OCI-LY3 (cell line): ENCODE data around the gene EIF4E.

Source experiments
- H2AFZ ChIP-seq: fragments of 200-600, 300-600 bp; shearing (Covaris generic); 2 replicates; pipeline ENCODE4 v1.6.0; 2014; ENCODE audit warnings: antibody characterized with exemption, low read depth, low read length
- H3K27ac ChIP-seq: fragments of 200-600, 300-600 bp; sonication (generic); 2 replicates; pipeline ENCODE4 v1.5.1; 2014; ENCODE audit warnings: mild to moderate bottlenecking, low read length, moderate library complexity, mixed read lengths
- H3K27me3 ChIP-seq: fragments of 200-600, 300-600 bp; sonication (generic); 2 replicates; pipeline ENCODE4 v1.6.1; 2014; ENCODE audit warnings: low read depth, low read length, mixed read lengths
- H3K36me3 ChIP-seq: fragments of 200-600, 300-600 bp; sonication (generic); replicated peaks from 2 replicates; pipeline ENCODE3; 2014; ENCODE audit warnings: low read depth, low read length, mixed read lengths
- H3K4me1 ChIP-seq: fragments of 300-600, 200-600 bp; sonication (generic); 2 replicates; pipeline ENCODE4 v1.6.1; 2014; ENCODE audit warnings: low read length, mixed read lengths
- H3K4me2 ChIP-seq: fragments of 200-600, 300-600 bp; sonication (generic); 2 replicates; pipeline ENCODE4 v1.6.1; 2014; ENCODE audit warnings: low read length, mixed read lengths
- H3K4me3 ChIP-seq: fragments of 300-600, 200-600 bp; sonication (generic); 2 replicates; pipeline ENCODE4 v1.5.1; 2014; ENCODE audit warnings: antibody characterized with exemption, mild to moderate bottlenecking, low read length, moderate library complexity
- H3K79me2 ChIP-seq: fragments of 300-600, 200-600 bp; shearing (Covaris generic); 2 replicates; pipeline ENCODE4 v1.6.1; 2014; ENCODE audit warnings: mild to moderate bottlenecking, low read length, mixed read lengths
- H3K9ac ChIP-seq: fragments of 300-600, 200-600 bp; shearing (Covaris generic); 2 replicates; pipeline ENCODE4 v1.6.0; 2014; ENCODE audit warnings: mild to moderate bottlenecking, low read length, moderate library complexity
- H3K9me3 ChIP-seq: fragments of 200-600, 300-600 bp; shearing (Covaris generic); 2 replicates; pipeline ENCODE4 v1.6.1; 2014; ENCODE audit warnings: low read length, mixed read lengths; ENCODE audit not compliant: insufficient read depth
- H4K20me1 ChIP-seq: fragments of 200-600, 300-600 bp; sonication (generic); 2 replicates; pipeline ENCODE4 v1.6.1; 2016; ENCODE audit warnings: low read length, mixed read lengths; ENCODE audit not compliant: insufficient read depth
- EZH2phosphoT487 ChIP-seq: fragments of 200-600 bp; shearing (Covaris generic); IDR thresholded peaks from 2 replicates; pipeline ENCODE4 v1.6.1; 2018; ENCODE audit warnings: antibody characterized with exemption, mixed run types, low read depth
- TF ChIP-seq, protein P1 (sequence below): fragments of 200-600, 300-600 bp; sonication (generic); IDR thresholded peaks from 2 replicates; pipeline ENCODE4 v1.5.1; 2014; ENCODE audit warnings: antibody characterized with exemption, low read length, low read depth

Gene EIF4E

GRCh38 chr4:98867648-98868047 is 61.3 kb downstream of the EIF4E start:
- Histone ChIP-seq H3K27ac (no peak overlapping the region), H3K27me3 (no peaks in the 10 kb centered on the region), H3K79me2 (no peaks in the 10 kb centered on the region), H3K4me2 (no peak overlapping the region), H3K4me3 (no peak overlapping the region), H4K20me1 (no peaks in the 10 kb centered on the region), H3K9me3 (no peaks in the 10 kb centered on the region), H3K36me3 (no peaks in the 10 kb centered on the region), H2AFZ (no peak overlapping the region), H3K4me1 (no peaks in the 10 kb centered on the region), H3K9ac (no peak overlapping the region)
- no peak for TF ChIP-seq EZH2phosphoT487
- TF ChIP-seq, protein P1, sequence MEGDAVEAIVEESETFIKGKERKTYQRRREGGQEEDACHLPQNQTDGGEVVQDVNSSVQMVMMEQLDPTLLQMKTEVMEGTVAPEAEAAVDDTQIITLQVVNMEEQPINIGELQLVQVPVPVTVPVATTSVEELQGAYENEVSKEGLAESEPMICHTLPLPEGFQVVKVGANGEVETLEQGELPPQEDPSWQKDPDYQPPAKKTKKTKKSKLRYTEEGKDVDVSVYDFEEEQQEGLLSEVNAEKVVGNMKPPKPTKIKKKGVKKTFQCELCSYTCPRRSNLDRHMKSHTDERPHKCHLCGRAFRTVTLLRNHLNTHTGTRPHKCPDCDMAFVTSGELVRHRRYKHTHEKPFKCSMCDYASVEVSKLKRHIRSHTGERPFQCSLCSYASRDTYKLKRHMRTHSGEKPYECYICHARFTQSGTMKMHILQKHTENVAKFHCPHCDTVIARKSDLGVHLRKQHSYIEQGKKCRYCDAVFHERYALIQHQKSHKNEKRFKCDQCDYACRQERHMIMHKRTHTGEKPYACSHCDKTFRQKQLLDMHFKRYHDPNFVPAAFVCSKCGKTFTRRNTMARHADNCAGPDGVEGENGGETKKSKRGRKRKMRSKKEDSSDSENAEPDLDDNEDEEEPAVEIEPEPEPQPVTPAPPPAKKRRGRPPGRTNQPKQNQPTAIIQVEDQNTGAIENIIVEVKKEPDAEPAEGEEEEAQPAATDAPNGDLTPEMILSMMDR, result no peak

DNA sequence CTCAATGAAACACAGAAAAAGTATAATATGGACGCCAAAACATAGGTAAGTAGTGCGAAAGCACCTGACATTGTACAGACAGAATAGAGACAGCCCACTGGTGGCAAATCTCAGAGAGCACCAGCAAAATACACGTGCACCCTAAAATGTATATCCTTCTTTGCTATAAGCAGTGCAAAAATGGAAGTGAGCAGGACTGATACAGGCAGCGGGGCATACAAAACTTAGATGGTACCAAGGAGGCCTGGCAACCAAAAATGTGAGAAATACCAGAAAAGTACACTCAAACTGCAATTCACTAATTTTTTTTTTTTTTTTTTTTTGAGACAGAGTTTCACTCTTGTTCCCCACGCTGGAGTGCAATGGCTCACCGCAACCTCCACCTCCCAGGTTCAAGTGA is 63.9 kb downstream of the EIF4E start:
- Histone ChIP-seq H3K27ac (no peak overlapping the region), H3K4me2 (no peak overlapping the region), H2AFZ (no peak overlapping the region), H3K4me3 (no peak overlapping the region), H3K79me2 (no peaks in the 10 kb centered on the region), H3K9me3 (no peaks in the 10 kb centered on the region), H3K4me1 (no peaks in the 10 kb centered on the region), H3K36me3 (no peaks in the 10 kb centered on the region), H3K27me3 (no peaks in the 10 kb centered on the region), H3K9ac (no peak overlapping the region), H4K20me1 (no peaks in the 10 kb centered on the region)
- no peak for TF ChIP-seq EZH2phosphoT487
- TF ChIP-seq, protein P1, result no peak

- H3K4me2 ChIP-seq, result no peak overlapping the region
- H3K9me3 ChIP-seq, result no peaks in the 10 kb centered on the region
- H3K27ac ChIP-seq, result no peak overlapping the region
- no peaks in the 10 kb centered on the region for H3K4me1 ChIP-seq
- H4K20me1 ChIP-seq, result no peaks in the 10 kb centered on the region
- no peak overlapping the region for H2AFZ ChIP-seq
- H3K4me3 ChIP-seq, result no peak overlapping the region
- H3K79me2 ChIP-seq, result no peaks in the 10 kb centered on the region
- H3K9ac ChIP-seq, result no peak overlapping the region
- no peaks in the 10 kb centered on the region for H3K27me3 ChIP-seq
- TF ChIP-seq, protein P1, result no peak
- TF ChIP-seq EZH2phosphoT487, result no peak
- H3K36me3 ChIP-seq, result no peaks in the 10 kb centered on the region
Observed at GRCh38 chr4:98864560-98864959, 64.4 kb downstream of the EIF4E start.

- Histone ChIP-seq H3K27me3 (no peaks in the 10 kb centered on the region), H3K4me1 (no peaks in the 10 kb centered on the region), H4K20me1 (no peaks in the 10 kb centered on the region), H3K79me2 (no peaks in the 10 kb centered on the region), H2AFZ (no peak overlapping the region), H3K4me2 (no peak overlapping the region), H3K27ac (no peak overlapping the region), H3K4me3 (no peak overlapping the region), H3K36me3 (no peaks in the 10 kb centered on the region), H3K9ac (no peak overlapping the region), H3K9me3 (no peaks in the 10 kb centered on the region)
- TF ChIP-seq, protein P1, result no peak
- no peak for TF ChIP-seq EZH2phosphoT487
Observed at GRCh38 chr4:98862371-98862770, 66.6 kb downstream of the EIF4E start.
